B cell (primary cell): ENCODE measurements around the gene SLC2A11.

Source experiments
- EZH2 ChIP-seq: IDR thresholded peaks from 2 replicates; pipeline ENCODE4 v1.6.1; 2012; ENCODE audit warnings: borderline replicate concordance, low read depth, mild to moderate bottlenecking, moderate library complexity, low read length; ENCODE audit not compliant: insufficient read depth, poor library complexity, severe bottlenecking
- TF ChIP-seq, protein P1 (sequence below): fragments of 200-600 bp; IDR thresholded peaks from one replicate; pipeline ENCODE4 v1.8.0; 2022; ENCODE audit warnings: antibody characterized with exemption, mild to moderate bottlenecking

DNA sequence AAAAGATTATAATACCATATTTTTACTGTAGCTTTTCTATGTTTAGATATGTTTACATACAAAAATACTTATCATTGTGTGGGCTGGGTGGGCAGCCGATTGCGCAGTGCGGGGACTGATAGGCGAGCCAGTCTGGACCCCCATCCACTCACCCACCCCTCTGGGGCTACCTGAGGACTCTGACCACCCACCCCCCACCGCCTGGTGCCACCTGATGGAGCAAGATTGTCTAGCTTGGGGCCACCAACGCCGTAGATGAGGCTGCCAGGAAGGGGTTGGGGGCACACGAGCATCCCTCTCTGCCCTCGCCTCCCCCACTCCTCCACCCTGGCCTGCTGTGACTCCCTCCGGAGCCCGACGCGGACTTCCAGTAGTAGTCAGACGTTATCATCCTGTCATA is 68.9 kb downstream of the SLC2A11 start:
- TF ChIP-seq, protein P1, sequence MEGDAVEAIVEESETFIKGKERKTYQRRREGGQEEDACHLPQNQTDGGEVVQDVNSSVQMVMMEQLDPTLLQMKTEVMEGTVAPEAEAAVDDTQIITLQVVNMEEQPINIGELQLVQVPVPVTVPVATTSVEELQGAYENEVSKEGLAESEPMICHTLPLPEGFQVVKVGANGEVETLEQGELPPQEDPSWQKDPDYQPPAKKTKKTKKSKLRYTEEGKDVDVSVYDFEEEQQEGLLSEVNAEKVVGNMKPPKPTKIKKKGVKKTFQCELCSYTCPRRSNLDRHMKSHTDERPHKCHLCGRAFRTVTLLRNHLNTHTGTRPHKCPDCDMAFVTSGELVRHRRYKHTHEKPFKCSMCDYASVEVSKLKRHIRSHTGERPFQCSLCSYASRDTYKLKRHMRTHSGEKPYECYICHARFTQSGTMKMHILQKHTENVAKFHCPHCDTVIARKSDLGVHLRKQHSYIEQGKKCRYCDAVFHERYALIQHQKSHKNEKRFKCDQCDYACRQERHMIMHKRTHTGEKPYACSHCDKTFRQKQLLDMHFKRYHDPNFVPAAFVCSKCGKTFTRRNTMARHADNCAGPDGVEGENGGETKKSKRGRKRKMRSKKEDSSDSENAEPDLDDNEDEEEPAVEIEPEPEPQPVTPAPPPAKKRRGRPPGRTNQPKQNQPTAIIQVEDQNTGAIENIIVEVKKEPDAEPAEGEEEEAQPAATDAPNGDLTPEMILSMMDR: no peak
- TF ChIP-seq EZH2: no peak
